Upper lobe of left lung (tissue), 6 donors: ENCODE results near the gene CLDN7. TPM values are rescaled to one million over a fixed set of nuclear protein-coding genes. Genes with fewer than 3 reads are reported as not detected.

Experiments
- ATAC-seq, 2 donors: fragments of 200-7000 bp; cut with Tn5 transposase; one replicate each; pipeline ENCODE4 v1.9.1; 2022; ENCODE audit warnings: mild to moderate bottlenecking in 2 of 2, moderate library complexity in 2 of 2; ENCODE audit not compliant: low FRiP score in 2 of 2
- DNase-seq, 2 donors: peaks; one replicate each; pipeline ENCODE4 v3.0.0-alpha.2; 2019 to 2020
- H3K27ac ChIP-seq, 4 donors: fragments of 200-600 bp; sonication (generic); one replicate each; pipeline ENCODE4 v1.5.1; 2016 to 2019
- H3K27me3 ChIP-seq, 4 donors: fragments of 200-600 bp; sonication (generic); one replicate each; pipeline ENCODE4 v1.5.1; 2017 to 2019
- H3K36me3 ChIP-seq, 4 donors: fragments of 200-600 bp; sonication (generic); one replicate each; pipeline ENCODE4 v1.5.1; 2016 to 2019
- H3K4me1 ChIP-seq, 4 donors: fragments of 200-600 bp; sonication (generic); one replicate each; pipeline ENCODE4 v1.5.1; 2018 to 2019
- H3K4me3 ChIP-seq, 4 donors: fragments of 200-600 bp; sonication (generic); one replicate each; pipeline ENCODE4 v1.5.1; 2017 to 2019; ENCODE audit warnings: mild to moderate bottlenecking in 2 of 4, moderate library complexity in 1 of 4
- H3K9me3 ChIP-seq, 4 donors: fragments of 200-600 bp; sonication (generic); one replicate each; pipeline ENCODE4 v1.5.1; 2018 to 2019
- EP300 ChIP-seq, 4 donors: sonication (generic); formaldehyde crosslinking; IDR thresholded peaks; one replicate each; pipeline ENCODE4 v1.5.1; 2017; ENCODE audit warnings: antibody characterized with exemption in 4 of 4, control low read depth in 2 of 4
- POLR2A ChIP-seq, 4 donors: fragments of 450-650 bp; IDR thresholded peaks; one replicate each; pipeline ENCODE4 v1.5.1; 2016 to 2017; ENCODE audit warnings: antibody characterized with exemption in 4 of 4, mild to moderate bottlenecking in 2 of 4
- POLR2AphosphoS5 ChIP-seq, 2 donors: sonication (generic); formaldehyde crosslinking; IDR thresholded peaks; one replicate each; pipeline ENCODE4 v1.5.1; 2017; ENCODE audit warnings: antibody characterized with exemption in 2 of 2
- WGBS, 2 donors: methylation state at CpG; one replicate each; pipeline ENCODE4 v1.1.5; 2017 to 2018; 5-methylcytosine and 5-hydroxymethylcytosine counted together
- total RNA-seq, 6 donors: library from RNA; depleted of rRNA in 4 of 6; stranded (reverse); fragments of >200 nt in 4 of 6; gene quantifications; one replicate each; pipeline versions ENCODE4 v1.1.0 to v1.2.1, GENCODE V29; 2016 to 2021
- TF ChIP-seq, protein P1 (sequence below), 6 experiments: fragments of 450-650 bp in 4 of 6; fragments of 200-600 bp in 2 of 6; sonication (generic) in 2 of 6; IDR thresholded peaks; one replicate each; pipeline ENCODE4 v1.5.1; 2016 to 2019; ENCODE audit warnings: antibody characterized with exemption in 6 of 6
- donor health status: DM: no; HTN: no; CAD: no; lungs with moderate emphysema.
- donor health status: DM: no; HTN: yes; CAD: no; lungs with severe emphysema.

CLDN7 gene
- total RNA-seq, 6 donors from 2014 or later, result 57.6 to 201 (median 137) TPM

DNA sequence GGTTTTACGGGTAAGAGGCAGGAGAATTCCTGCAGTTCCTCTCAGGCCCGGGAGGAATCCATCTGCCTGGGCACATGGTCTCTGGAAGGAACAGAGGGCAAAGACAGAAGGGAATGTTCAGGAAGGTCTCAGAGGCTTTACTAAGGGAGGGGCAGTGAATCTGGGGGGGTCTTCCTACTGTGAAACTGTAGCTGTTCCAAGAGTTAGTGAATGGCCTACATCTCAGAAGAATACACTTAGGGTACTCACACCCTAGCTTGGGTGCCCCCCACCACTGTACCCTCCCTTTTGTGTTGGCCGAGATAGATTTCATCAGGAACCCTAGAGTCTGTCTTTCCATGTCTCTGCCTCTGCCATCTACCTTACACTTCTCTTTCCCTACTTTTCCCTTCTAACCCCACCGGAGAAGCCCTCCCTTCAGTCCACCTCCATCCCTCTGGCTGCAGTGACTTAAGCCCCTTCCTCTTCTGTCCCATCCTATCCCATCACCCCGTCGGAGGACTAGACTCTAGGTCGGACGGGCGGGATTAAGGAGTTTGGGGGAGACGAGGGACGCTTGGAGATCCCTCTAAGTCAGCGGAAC lies 43.0 kb downstream of the CLDN7 start:
- Histone ChIP-seq H3K27ac (peak overlapping the region; percentile 95 to 100 (median 97)), H3K36me3 (peaks cover 8 to 34% (median 29%) of the 10 kb centered on the region in 4 donors), H3K4me3 (peak overlapping the region in 3 of 4 donors; percentile 93 to 98 (median 96)), H3K4me1 (peaks cover 51 to 74% (median 61%) of the 10 kb centered on the region in 4 donors), H3K27me3 (no peaks in the 10 kb centered on the region), H3K9me3 (no peaks in the 10 kb centered on the region)
- WGBS, 2 donors, result 21 to 23% methylated on average over 9 to 12 of the region's 12 CpGs
- DNase-seq, result no peak
- TF ChIP-seq POLR2A (IDR thresholded peaks at IDR 0.05) (no peak), POLR2AphosphoS5 (IDR thresholded peaks at IDR 0.05) (no peak)
- no peak for ATAC-seq

DNA sequence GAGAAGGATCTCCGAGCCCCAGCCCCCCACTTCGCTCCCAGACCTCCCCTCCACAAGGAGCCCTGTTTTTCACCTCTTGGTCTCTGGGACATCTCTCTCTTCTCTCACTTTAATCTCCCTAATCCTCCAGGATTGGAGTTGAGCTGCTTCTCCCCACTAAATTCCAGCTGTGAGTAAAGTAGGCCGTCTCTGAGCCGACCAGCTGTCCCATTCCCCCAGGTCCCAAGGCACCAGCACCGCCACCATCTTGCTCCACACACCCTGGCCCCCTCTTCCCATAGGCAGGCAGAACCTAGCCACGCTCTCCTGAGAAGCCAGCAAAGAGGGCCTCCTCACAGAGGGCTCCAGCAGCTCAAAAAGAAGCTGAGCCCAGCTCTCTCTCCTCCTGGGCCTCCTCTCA lies 43.5 kb downstream of the CLDN7 start:
- Histone ChIP-seq H3K27ac (peak overlapping the region in 2 of 4 donors; percentile 99 to 100), H3K9me3 (no peaks in the 10 kb centered on the region), H3K36me3 (peaks cover 3 to 28% (median 24%) of the 10 kb centered on the region in 4 donors), H3K4me3 (no peak overlapping the region), H3K27me3 (no peaks in the 10 kb centered on the region), H3K4me1 (peaks cover 55 to 79% (median 65%) of the 10 kb centered on the region in 4 donors)
- ATAC-seq, result no peak
- no peak for TF ChIP-seq EP300 (IDR thresholded peaks at IDR 0.05)
- TF ChIP-seq, protein P1, sequence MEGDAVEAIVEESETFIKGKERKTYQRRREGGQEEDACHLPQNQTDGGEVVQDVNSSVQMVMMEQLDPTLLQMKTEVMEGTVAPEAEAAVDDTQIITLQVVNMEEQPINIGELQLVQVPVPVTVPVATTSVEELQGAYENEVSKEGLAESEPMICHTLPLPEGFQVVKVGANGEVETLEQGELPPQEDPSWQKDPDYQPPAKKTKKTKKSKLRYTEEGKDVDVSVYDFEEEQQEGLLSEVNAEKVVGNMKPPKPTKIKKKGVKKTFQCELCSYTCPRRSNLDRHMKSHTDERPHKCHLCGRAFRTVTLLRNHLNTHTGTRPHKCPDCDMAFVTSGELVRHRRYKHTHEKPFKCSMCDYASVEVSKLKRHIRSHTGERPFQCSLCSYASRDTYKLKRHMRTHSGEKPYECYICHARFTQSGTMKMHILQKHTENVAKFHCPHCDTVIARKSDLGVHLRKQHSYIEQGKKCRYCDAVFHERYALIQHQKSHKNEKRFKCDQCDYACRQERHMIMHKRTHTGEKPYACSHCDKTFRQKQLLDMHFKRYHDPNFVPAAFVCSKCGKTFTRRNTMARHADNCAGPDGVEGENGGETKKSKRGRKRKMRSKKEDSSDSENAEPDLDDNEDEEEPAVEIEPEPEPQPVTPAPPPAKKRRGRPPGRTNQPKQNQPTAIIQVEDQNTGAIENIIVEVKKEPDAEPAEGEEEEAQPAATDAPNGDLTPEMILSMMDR (IDR thresholded peaks at IDR 0.05), result no peak
- TF ChIP-seq POLR2AphosphoS5 (IDR thresholded peaks at IDR 0.05), result no peak
- TF ChIP-seq POLR2A (IDR thresholded peaks at IDR 0.05), result no peak
- no peak for DNase-seq
- WGBS, 2 donors, result 76 to 91% methylated on average over 6 of the region's 6 CpGs

DNA sequence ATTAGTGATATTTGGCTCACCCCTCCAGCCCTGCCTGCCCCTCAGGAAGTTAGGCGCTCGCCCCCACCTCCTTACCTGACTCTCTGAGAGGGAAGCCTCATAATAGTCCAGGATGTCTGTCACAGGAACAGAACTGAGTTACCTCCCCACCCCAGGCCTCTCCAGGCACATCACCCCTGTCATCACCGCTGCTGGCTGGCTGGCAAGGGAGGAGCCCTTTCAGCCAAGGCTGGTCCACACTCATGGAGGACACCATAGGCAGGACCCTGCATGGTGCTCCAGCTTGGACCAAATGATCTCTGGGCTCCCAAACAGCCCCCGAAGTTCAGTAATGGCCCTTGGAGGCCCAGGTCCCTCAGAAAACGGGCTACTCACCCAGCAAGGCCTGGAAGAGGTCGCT lies 44.1 kb downstream of the CLDN7 start:
- Histone ChIP-seq H3K27ac (peak overlapping the region; percentile 47 to 100 (median 82)), H3K9me3 (no peaks in the 10 kb centered on the region), H3K4me1 (peaks cover 59 to 84% (median 66%) of the 10 kb centered on the region in 4 donors), H3K4me3 (peak overlapping the region in 2 of 4 donors; percentile 46 to 60), H3K27me3 (no peaks in the 10 kb centered on the region), H3K36me3 (peaks cover 0 to 23% (median 18%) of the 10 kb centered on the region in 4 donors)
- DNase-seq (no peak), ATAC-seq (no peak)
- no peak for TF ChIP-seq POLR2AphosphoS5 (IDR thresholded peaks at IDR 0.05)
- 65 to 77% methylated on average over 6 of the region's 6 CpGs for WGBS, 2 donors

DNA sequence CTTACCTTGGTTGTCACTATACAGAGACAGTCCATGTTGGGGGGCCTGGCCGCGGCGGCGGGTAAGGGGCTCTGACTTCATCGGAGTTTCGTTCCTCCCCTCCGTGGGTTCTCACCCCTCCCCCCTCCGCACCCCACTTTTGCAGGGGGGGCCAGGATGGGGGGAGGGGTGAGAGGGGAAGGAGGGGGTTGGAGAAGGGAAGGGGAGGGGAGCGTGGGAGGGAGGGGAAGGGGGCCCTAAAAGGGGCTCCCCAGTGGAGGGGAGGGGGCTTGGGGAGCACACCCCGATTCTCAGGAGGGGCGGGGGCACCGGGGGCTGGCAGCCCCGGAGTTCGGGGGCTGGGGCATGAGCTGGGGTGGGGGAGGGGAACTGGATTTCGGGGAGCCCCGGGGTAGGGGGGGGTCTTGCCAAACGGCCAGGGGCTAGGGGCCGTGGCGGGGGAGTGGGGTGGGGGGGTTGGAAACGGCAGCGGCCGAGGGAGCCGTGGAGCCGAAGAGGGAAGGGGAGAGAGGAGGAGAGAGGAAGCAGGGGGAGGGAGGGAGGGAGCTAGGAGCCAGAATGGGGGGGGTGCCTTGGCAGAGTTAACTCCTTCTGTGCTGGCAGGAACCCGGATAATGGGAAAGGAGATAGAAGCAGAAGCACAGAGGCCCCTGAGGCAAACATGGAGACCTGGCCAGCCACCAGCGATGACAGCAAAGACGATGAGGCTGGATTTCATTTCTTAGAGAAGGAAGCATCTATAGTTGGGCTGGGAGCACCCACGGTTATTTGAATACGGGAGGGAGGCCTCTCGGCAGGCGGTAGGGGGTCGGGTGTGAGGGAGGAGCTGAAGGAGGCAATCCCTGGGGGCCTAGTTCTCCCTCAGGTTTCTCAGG lies 44.9 kb downstream of the CLDN7 start:
- Histone ChIP-seq H3K36me3 (peaks cover 0 to 14% (median 10%) of the 10 kb centered on the region in 4 donors), H3K4me3 (peak overlapping the region; percentile 45 to 60 (median 48)), H3K27ac (peak overlapping the region; percentile 47 to 100 (median 82)), H3K4me1 (peaks cover 59 to 82% (median 66%) of the 10 kb centered on the region in 4 donors), H3K9me3 (no peaks in the 10 kb centered on the region), H3K27me3 (no peaks in the 10 kb centered on the region)
- TF ChIP-seq POLR2AphosphoS5 (IDR thresholded peaks at IDR 0.05) (no peak), EP300 (IDR thresholded peaks at IDR 0.05) (no peak), POLR2A (IDR thresholded peaks at IDR 0.05) (no peak)
- TF ChIP-seq, protein P1 (IDR thresholded peaks at IDR 0.05), result no peak
- peak; percentile 42 to 82 for DNase-seq
- ATAC-seq, result no peak
- 1 to 7% methylated on average over 17 to 22 of the region's 32 CpGs for WGBS, 2 donors

DNA sequence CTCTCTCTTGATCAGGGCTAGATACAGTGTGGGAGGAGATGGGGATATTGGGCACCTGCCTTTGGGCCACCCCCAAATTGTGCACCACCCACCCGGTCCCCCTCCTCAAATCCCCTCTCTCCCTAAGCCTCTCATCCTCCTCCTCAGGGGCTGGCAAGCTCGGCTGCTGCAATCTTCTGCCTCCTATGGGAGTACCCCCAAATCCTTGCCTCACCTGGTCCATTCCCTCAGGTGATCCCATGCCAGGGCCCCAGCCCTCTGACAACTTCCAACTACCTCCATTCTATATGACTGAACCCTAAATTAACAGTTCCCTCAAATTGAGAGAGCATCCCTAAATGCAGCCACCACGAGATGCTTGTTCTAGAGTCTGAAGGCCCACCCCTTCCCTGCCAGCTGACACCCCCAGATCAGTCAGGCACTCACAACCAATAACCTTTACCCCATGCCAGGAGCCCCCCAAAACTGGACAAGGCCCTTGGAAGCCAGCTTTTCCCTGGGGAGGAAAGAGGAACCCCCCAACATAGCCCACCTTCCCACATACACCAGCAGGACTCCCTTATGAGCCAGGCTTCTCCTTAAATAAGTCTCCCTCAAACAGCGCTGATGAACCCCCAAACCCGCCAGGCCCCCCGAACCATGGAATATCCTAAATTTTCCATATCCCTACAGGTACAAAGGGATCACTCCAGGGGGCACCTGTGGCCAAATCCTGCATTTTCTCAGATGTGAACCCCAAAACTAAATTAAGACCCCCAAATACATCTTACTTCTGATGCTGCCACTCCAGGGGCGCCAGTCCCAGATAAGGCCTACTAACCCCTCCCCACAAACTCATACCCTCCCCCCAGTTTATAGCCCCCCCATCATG lies 45.8 kb downstream of the CLDN7 start:
- 24 to 28% methylated on average over 7 of the region's 7 CpGs for WGBS, 2 donors
- H3K36me3 ChIP-seq, result peaks cover 0 to 6% (median 3%) of the 10 kb centered on the region in 4 donors
- H3K4me1 ChIP-seq, result peaks cover 56 to 73% (median 61%) of the 10 kb centered on the region in 4 donors
- DNase-seq (no peak), ATAC-seq (no peak)
- H3K4me3 ChIP-seq, result peak overlapping the region; percentile 45 to 60 (median 48)
- H3K27me3 ChIP-seq, result no peaks in the 10 kb centered on the region
- TF ChIP-seq POLR2A (IDR thresholded peaks at IDR 0.05) (no peak), EP300 (IDR thresholded peaks at IDR 0.05) (no peak), POLR2AphosphoS5 (IDR thresholded peaks at IDR 0.05) (no peak)
- TF ChIP-seq, protein P1 (IDR thresholded peaks at IDR 0.05), result no peak
- no peaks in the 10 kb centered on the region for H3K9me3 ChIP-seq
- peak overlapping the region; percentile 47 to 100 (median 82) for H3K27ac ChIP-seq
